ENCODE measurements around the gene MACROD1. TPM values are rescaled to one million over a fixed set of nuclear protein-coding genes. Genes with fewer than 3 reads are reported as not detected.

Gene MACROD1
- total and polyA plus RNA-seq, 9 of the 15 experiments (the other 6 are each of a cell fraction or from before 2014, with no cell fraction given) = 1.1 to 60.0 (median 26.4) TPM

- peak; percentile 70; the same call in 1 of the 2 replicates for TF ChIP-seq ETS1 (conservative IDR thresholded peaks at IDR 0.05; ENCODE audit: control insufficient read depth, low read depth, low read length)
- TF ChIP-seq ZKSCAN8 (CRISPR knock-in tag; IDR thresholded peaks at IDR 0.05) = no peak
- no peak for TF ChIP-seq SRSF7 (optimal IDR thresholded peaks at IDR 0.05; ENCODE audit: low read depth, low read length)
- TF ChIP-seq ZNF23 (CRISPR knock-in tag; IDR thresholded peaks at IDR 0.05) = no peak
- TF ChIP-seq GMEB1 (CRISPR knock-in tag; IDR thresholded peaks at IDR 0.05) = no peak
- no peak; the same call in 1 of the 2 replicates for TF ChIP-seq GTF2F1 (IDR thresholded peaks at IDR 0.05; ENCODE audit: low read depth, low read length)
- TF ChIP-seq HMG20B (CRISPR knock-in tag; IDR thresholded peaks at IDR 0.05) = no peak
- no peak for TF ChIP-seq ZNF3 (CRISPR knock-in tag; IDR thresholded peaks at IDR 0.05)
- TF ChIP-seq PHF20 (IDR thresholded peaks at IDR 0.05; ENCODE audit: partially characterized antibody) = peak; percentile 91
- no peak for TF ChIP-seq HES1 (IDR thresholded peaks at IDR 0.05; ENCODE audit: low read depth)
- no peak for TF ChIP-seq ZNF277 (CRISPR knock-in tag; IDR thresholded peaks at IDR 0.05; ENCODE audit: borderline replicate concordance)
- TF ChIP-seq PHB2 (IDR thresholded peaks at IDR 0.05; ENCODE audit: low read depth) = no peak
- no peak for TF ChIP-seq RBM34 (IDR thresholded peaks at IDR 0.05; ENCODE audit: borderline replicate concordance, insufficient read depth, low read length)
- TF ChIP-seq BRD4 (IDR thresholded peaks at IDR 0.05) = peak; percentile 91
- TF ChIP-seq SIRT6 (IDR thresholded peaks at IDR 0.05; ENCODE audit: low read depth, low read length) = no peak
- TF ChIP-seq ARID2 (IDR thresholded peaks at IDR 0.05) = no peak
- no peak; the same call in 1 of the 2 replicates for TF ChIP-seq MTA1 (IDR thresholded peaks at IDR 0.05; ENCODE audit: borderline replicate concordance)
- TF ChIP-seq RBM15 (IDR thresholded peaks at IDR 0.05; ENCODE audit: insufficient read depth, low read length) = no peak
- no peak for TF ChIP-seq ZNF282 (CRISPR knock-in tag; IDR thresholded peaks at IDR 0.05)
- TF ChIP-seq ZNF347 (CRISPR knock-in tag; IDR thresholded peaks at IDR 0.05; ENCODE audit: low read depth) = no peak
- TF ChIP-seq FOXP4 (CRISPR knock-in tag; IDR thresholded peaks at IDR 0.05; ENCODE audit: borderline replicate concordance) = peak; percentile 84; the same call in 1 of the 2 replicates
- 0 out of 2 replicates have a peak, but pooled peaks have one; percentile 22 for TF ChIP-seq HLTF (IDR thresholded peaks at IDR 0.05)
These were observed 191.4 kb downstream of the MACROD1 start, which contains the start of gene COX8A (continued) for GRCh38 chr11:63974259-63975143.
